Activated CD8-positive, alpha-beta memory T cell treated with anti-CD3 and anti-CD28 coated beads, Interleukin-2, amount 50 U/mL, for 1 hour (primary cell): Measurements from ENCODE around the gene TNNT3.
"Not testable (repeated sequence)": the region's sequence is repeated elsewhere in the genome, so short reads cannot be mapped to it uniquely, and the experiment has no call there.

ENCODE experiments used
- DNase-seq: peaks from one replicate; pipeline ENCODE4 v3.0.0-alpha.2; 2020; ENCODE audit errors: extremely low read depth

Gene TNNT3

DNA sequence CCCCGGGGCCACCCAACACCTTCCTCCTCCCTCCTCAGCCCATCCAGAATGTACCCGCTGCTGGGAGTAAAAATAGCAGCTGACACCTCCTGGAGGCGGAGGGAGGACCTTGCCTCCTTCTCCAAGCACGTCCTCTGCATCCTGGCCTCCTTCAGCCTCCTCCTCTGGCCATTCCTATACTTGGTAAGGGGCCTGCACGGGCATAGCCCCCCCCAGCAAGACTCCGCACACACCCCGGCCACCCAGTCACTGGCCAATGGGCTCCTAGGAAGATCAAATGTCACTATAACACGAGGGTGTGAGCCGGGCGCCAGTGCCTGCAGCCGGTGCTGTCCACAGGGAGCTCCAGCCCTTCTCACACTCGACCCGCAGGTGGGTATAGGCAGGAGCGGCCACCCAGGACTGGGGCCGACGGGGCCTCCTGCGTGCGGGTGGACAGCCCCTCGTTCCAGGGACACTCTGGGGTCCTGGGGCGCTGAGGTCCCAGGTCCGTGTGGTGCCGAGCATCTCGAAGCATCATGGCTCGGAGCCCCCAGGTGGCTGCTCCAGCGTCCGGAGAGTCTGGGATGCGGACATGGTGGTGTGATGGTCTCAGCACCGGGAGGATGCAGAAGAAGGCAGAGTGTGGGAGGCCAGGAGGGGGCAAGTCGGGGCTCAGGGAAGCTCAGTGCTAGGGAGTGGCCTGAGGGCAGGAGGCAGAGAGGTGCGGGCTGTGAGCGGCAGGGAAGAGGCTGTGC lies at the start of gene TNNT3:
TNNT3 (plus strand) TSS at position 313 of the 737 bp plus-strand sequence. CDS start 3,172 bp downstream, outside the sequence.
- no peak for DNase-seq

DNA sequence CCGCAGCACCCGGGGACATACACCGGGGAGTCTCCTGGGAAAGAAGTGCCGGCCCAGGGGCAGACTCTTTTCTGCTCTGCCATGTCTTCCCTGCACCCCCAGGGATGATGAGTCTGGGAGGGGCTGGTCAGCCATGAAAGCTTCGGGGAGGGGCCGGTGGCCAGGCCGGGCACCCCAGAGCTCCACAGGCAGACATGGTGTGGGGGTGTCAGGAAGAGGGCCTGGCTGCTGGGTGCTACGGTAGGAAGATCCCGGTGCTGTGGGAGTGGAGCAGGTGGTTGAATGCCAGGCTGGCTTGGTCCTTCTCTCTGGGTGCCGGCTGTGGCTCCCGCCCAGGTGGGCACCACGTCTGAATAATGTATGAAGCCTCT lies 49.2 kb upstream of the TNNT3 start:
- DNase-seq, result no peak

- no peak for DNase-seq
Measured at GRCh38 chr11:1870721-1871466, 48.6 kb upstream of the TNNT3 start.

GRCh38 chr11:1871531-1871930 lies 48.0 kb upstream of the TNNT3 start:
- DNase-seq, result no peak

- DNase-seq, result no peak
Measured at GRCh38 chr11:1872267-1872985, 47.1 kb upstream of the TNNT3 start.

DNA sequence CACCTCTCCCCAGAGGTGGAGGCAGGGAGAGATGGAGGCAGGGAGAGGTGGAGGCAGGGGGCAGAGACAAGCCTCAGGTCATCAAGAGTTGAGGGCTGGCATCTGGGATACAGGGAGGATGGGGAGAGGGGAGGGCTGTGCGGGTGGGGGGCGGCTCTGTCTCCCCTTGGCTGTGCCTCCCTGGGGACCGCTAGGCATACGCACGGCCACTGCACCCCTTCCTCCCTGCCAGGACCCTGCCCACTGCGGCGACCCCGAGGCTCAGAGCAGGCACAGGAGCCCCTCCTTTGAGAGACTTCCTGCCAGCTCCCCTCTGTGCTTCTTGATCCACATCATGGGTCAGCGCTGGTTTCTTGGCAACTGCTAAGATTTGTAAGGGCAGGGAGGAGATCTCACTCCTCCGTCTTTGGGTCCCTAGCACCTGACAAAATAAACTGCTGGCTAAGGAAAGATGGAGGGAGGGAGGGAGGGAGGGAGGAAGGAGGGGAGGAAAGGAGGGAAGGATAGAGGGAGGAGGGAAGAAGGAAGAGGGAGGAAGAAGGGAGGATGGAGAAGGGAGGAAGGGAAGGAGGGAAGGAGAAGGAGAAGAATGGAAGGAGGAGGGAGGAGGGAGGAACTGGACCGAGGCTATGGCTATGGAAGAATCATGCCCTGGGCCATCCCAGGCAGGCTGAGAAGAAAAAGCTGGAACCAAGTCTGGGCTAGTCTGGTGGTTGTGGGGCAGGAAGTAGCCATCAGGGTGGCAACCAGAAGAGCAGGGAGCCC lies 46.3 kb upstream of the TNNT3 start:
- DNase-seq, result no peak

DNA sequence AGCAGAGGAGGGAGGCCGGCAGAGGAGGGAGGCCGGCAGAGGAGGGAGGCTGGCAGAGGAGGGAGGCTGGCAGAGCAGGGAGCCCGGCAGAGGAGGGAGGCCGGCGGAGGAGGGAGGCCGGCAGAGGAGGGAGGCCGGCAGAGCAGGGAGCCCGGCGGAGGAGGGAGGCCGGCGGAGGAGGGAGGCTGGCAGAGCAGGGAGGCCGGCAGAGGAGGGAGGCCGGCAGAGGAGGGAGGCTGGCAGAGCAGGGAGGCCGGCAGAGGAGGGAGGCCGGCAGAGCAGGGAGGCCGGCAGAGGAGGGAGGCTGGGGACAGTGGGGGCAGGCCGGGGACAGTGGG lies 45.7 kb upstream of the TNNT3 start:
- DNase-seq, result not testable (repeated sequence)

- not testable (repeated sequence) for DNase-seq
Measured at GRCh38 chr11:1874441-1875092, 44.9 kb upstream of the TNNT3 start.

DNA sequence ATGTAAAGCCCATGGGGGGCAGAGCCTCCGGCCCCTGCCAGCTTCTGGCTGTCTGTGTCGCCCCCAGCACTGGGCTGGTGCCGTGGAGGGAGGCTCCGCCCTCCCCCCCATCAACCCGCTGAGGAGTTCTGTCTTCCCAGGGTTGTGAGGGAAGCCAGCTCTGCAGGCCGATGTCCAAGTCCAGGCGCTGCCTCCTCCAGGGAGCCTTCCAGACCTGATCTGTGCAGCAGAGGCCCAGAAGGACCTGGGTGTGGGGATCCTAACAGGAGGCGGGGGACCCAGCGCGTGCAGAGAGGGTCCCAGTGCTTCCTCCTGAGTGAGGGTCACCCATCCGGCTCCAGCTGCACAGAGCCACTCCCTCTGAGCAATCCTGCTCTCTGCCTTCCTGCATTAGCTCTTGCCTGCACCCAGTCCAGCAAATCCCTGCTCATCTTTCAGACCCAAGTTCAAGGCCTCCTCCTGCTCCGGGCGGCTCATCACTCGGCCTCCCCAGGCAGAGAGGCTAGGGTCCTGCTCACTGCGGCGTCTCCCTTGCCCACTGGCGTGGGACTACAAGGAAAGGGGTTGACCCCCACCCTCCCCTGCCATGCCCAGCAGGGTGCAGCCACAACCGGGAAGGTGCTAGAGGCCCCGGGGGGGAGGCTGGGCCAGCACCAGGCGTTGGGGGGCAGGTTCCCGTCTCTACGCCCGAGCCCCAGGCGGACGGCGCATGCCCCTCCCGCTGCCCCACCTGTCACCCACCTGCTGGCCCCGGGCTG lies 44.2 kb upstream of the TNNT3 start:
- DNase-seq, result no peak

DNA sequence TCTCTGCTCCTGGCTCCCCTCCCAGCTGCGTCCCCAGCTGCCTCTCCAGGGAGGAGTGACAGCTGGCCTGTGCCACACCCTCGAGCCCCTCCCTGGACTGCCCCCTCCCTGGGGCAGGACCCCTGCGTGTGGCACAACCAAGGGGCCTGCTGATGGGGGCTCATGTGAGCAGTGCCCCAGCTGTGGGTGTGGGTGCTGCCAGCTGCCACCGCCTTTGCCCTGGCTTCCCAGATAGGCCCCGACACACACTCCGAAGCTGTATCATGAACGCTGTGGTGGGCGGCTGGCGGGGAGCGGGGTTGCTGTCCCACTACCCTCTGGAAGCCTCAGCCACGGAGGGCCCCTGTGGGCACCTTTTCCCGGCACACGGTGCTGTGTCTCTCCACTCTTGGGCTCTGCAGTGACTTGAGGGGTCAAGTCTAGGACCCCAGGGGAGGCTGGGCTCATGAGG lies 43.6 kb upstream of the TNNT3 start:
- DNase-seq, result not testable (repeated sequence)

- DNase-seq, result no peak
Measured at GRCh38 chr11:1876361-1877063, 43.0 kb upstream of the TNNT3 start.

GRCh38 chr11:1877211-1878136 lies 42.0 kb upstream of the TNNT3 start:
- DNase-seq, result no peak

DNA sequence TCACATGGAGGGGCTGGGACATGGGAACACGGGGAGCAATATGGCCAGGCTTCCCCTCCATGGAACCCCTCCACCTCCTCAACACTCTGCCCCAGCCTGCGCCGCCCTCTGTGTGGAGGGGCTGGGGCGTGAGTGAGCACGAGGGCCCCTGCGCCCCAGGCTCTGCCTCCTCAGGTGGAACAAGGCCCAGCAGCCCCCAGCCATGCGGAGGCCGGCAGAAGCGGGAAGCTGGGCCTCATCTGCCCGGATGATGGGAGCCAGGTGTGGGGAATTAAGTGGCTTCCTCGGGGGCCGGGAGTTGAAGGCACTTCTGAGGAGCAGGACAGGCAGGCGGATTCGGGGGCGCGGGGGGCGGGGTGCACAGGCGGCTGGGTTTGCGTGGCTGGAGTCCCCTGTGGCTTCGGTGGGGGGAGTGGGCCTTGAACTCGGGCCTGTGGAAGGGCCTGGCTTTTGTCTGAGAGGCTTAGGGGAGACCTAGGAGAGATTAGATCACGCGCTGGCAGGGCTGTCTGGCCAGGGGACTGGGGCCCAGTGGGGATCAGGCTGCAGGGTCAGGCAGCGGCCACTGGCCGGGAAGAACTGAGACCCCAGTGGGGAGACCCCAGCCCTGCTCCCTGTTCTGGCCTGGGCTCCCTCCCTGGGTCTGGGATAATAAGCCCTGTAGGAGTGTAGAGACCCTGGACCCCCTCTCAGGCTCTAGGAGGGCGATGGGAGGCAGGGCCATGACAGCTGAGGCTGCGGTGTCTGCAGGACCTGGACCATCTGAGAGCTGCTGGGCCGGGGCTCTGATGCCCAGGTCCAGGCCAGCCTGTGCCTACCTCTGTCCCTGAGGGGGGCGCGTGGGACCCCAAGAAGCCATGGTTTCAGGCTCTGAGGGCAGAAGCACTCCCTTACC lies 41.1 kb upstream of the TNNT3 start:
- DNase-seq, result no peak

GRCh38 chr11:1879342-1879940 lies 40.1 kb upstream of the TNNT3 start:
- no peak for DNase-seq

DNA sequence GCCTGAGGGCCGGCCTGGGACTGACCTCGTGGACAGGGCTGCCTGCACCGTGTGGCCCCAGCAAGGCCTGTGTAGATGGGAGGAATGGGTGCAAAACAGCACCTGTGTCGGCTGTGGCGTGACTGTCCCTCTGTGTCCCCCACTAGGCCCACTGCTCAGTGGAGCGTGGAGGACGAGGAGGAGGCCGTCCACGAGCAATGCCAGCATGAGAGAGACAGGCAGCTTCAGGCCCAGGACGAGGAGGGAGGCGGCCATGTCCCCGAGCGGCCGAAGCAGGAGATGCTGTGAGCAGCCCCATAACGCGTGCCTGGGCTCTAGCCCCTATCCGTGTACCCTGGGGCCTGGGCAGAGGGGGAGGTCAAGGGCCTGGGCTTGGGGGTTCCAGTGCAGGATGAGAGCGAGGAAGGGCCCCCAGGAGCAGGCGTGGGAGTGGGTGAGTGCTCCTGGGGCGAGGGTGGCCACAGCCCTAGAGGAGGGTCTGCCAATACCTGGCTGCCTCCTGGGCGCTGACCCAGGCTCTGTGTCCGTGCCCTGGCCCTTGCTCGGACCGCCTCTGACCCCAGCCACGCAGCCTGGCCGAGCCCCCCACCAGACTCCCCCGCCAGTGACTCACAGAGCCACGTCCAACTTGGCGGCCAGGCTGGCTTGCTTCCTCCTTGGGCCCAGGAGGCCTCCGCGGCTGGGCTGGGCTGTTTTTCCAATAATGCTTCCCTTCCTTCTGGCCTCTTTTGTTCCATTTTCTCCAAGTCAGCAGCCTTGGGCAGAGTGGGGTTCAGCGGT lies 39.4 kb upstream of the TNNT3 start:
- no peak for DNase-seq

- DNase-seq, result no peak
Measured at GRCh38 chr11:1880746-1881441, 38.6 kb upstream of the TNNT3 start.
